ENCODE data around the gene LRRFIP1. TPM values are rescaled to one million over a fixed set of nuclear protein-coding genes. Genes with fewer than 3 reads are reported as not detected.
"Not testable (repeated sequence)": the region's sequence is repeated elsewhere in the genome, so short reads cannot be mapped to it uniquely, and the experiment has no call there.

The LRRFIP1 gene
- total and polyA plus RNA-seq, 2 donors = 77.5 to 120 TPM

DNA sequence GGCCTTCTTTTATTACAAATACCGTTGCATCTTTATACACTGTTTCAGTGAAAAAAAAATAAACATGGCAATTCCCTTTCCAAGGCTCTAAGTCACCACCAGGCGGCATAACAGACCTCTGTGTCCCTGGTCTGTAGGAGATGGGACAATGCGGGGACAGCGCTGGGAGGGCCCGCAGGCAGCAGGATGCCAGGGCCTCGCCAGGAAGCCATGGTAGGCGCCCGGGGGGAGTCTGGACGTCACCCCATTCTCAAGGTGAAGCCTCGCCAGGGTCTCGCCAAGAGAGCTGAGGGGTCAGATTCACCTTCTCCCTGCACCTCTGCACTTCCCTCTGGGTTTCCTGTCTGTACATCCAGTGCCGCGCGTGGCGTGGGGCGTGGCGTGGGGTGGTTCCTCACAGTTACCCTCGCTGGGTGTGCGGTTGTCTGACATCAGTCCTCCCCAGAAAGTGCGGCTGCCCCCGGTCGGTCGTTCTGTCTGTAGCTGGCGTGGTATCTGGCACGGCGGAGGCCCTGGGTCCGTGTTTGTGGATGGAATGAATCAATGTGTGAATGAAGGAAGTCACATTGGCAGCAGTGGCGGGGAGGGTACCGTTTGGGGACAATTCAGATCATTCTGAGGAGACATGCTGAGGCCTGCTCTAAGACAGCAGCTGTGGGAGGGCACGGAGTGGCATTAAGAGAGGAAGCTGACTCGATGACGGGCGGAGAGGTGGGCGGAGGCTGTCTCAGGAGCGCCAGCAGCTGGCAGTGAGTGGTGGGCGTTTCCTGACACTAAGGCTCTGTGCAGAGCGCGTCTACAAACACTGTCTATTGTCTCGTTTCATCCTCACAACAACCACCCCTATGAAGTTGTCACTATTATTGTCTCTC, 46.0 kb downstream of the LRRFIP1 start:
- no peak for DNase-seq (ENCODE audit: extremely low spot score)

DNA sequence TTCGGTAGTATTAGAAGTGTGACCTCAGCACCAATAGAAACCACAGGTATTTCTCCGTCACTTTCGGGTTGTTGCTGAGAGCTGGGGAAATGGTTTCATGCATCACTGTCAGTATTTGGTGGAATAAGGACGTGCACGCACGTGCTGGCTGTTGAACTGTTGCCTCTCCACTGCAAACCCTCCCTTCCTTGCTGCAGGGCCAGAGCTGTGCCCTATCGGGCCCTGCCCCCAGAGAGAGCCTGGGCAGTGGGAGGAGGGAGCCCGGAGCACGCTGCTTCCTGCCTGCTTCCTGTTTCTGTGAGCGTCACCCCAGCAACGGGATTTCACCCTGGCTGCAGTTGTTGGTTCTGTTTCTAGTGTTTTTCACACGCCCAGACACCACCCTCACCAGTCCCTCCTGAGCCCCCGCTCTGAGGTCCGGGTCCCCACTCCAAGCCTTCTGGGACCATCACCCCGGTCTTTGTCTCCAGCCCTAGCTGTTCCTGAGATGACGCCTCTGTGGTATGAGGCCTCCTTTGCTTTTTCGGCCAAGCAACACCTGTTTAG, 47.4 kb downstream of the LRRFIP1 start:
- Histone ChIP-seq H3K4me1 (ENCODE audit: insufficient read depth) (no peaks in the 10 kb centered on the region), H3K4me3 (ENCODE audit: low read depth, low read length) (peak overlapping the region; percentile 0), H3K36me3 (ENCODE audit: insufficient read depth) (no peaks in the 10 kb centered on the region), H3K27ac (ENCODE audit: low read depth) (peak overlapping the region; percentile 48)
- no peak for DNase-seq (ENCODE audit: extremely low spot score)
- 20% methylated on average over 17 of the region's 17 CpGs for WGBS

More for the DNA sequence above, 46.0 kb downstream of the LRRFIP1 start:
- H3K4me3 ChIP-seq (ENCODE audit: low read depth, low read length) = no peak overlapping the region
- no peaks in the 10 kb centered on the region for H3K36me3 ChIP-seq (ENCODE audit: insufficient read depth)
- no peaks in the 10 kb centered on the region for H3K4me1 ChIP-seq (ENCODE audit: insufficient read depth)
- WGBS = 56% methylated on average over 39 of the region's 39 CpGs
- peak overlapping the region; percentile 43 for H3K27ac ChIP-seq (ENCODE audit: low read depth)

DNA sequence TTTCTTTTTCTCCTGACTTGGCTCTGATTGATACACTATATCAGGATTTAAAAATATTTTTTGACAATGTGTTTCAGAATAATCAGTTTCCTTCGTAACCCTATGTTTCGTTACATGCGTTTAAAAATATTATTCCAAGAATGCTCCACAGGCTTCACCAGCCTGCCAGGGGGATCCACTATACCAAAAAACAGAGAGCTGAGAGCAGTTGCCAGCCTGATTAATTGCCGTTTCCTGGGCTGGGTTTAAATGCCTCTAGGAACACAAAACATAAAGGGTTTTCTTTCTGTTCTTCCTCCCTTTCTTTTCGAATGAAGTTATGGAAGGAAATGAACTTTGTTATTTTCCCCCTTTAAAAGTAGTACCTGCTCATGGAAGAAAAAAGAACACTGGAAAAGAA, 47.9 kb downstream of the LRRFIP1 start:
- H3K27ac ChIP-seq (ENCODE audit: low read depth) = peak overlapping the region; percentile 48
- 65% methylated on average over 5 of the region's 5 CpGs for WGBS
- no peaks in the 10 kb centered on the region for H3K36me3 ChIP-seq (ENCODE audit: insufficient read depth)
- no peak overlapping the region for H3K4me3 ChIP-seq (ENCODE audit: low read depth, low read length)
- no peak for DNase-seq (ENCODE audit: extremely low spot score)
- H3K4me1 ChIP-seq (ENCODE audit: insufficient read depth) = no peaks in the 10 kb centered on the region

DNA sequence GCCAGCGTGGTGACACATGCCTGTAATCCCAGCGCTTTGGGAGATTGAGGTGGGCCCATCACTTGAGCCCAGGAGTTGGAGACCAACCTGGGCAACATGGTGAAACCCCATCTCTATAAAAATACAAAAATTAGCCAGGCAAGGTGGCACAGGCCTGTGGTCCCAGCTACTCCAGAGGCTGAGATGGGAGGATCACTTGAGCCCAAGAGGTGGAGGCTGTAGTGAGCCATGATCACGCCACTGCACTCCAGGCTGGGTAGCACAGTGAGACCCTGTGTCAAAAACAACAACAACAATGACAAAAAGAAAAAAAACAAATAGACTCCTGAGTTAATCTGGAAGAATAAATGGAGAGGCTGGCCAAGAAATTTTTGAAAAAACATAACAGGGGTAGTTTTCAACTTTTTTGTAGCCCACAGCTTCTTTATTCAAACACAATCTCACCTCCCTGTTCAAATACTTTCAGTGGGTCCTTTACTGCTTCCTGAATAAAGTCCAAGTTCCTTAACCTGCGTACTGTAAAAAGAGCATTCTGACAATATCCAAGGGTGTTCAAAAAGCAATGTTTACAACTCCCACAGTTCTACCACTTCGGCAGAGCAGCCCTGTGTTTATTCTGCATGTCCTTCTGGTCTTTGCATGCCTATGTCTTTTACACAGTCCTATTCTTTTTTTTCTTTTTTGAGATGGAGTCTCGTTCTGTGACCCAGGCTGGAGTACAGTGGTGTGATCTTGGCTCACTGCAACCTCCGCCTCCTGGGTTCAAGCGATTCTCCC, 53.5 kb downstream of the LRRFIP1 start:
- DNase-seq (ENCODE audit: extremely low spot score) = no peak
- H3K4me3 ChIP-seq (ENCODE audit: low read depth, low read length) = no peak overlapping the region
- no peaks in the 10 kb centered on the region for H3K36me3 ChIP-seq (ENCODE audit: insufficient read depth)
- no peaks in the 10 kb centered on the region for H3K4me1 ChIP-seq (ENCODE audit: insufficient read depth)
- no peak overlapping the region for H3K27ac ChIP-seq (ENCODE audit: low read depth)
- 84% methylated on average over 8 of the region's 8 CpGs for WGBS

DNA sequence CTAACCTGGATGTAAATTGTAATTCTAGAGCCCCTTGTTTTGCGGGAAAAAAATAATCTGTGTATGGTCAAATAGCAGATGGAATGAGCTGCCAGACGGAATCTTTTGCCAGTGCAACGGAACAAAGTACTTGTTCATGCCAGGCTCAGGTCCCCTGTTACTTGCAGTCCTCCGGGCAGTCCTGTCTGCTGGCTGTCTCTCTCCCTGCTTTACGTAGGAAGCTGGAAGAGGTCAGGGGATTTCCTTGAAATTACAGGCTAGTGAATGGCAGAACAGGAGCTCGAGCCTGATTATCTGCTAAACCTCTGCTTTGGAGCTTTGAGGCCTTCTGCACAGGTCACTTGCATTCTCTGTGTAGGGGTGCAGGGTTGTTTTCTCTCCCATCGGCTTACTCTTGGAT, 54.8 kb downstream of the LRRFIP1 start:
- Histone ChIP-seq H3K27ac (ENCODE audit: low read depth) (no peak overlapping the region), H3K36me3 (ENCODE audit: insufficient read depth) (no peaks in the 10 kb centered on the region), H3K4me3 (ENCODE audit: low read depth, low read length) (no peak overlapping the region), H3K4me1 (ENCODE audit: insufficient read depth) (no peaks in the 10 kb centered on the region)
- 87% methylated on average over 7 of the region's 7 CpGs for WGBS
- DNase-seq (ENCODE audit: extremely low spot score) = no peak

DNA sequence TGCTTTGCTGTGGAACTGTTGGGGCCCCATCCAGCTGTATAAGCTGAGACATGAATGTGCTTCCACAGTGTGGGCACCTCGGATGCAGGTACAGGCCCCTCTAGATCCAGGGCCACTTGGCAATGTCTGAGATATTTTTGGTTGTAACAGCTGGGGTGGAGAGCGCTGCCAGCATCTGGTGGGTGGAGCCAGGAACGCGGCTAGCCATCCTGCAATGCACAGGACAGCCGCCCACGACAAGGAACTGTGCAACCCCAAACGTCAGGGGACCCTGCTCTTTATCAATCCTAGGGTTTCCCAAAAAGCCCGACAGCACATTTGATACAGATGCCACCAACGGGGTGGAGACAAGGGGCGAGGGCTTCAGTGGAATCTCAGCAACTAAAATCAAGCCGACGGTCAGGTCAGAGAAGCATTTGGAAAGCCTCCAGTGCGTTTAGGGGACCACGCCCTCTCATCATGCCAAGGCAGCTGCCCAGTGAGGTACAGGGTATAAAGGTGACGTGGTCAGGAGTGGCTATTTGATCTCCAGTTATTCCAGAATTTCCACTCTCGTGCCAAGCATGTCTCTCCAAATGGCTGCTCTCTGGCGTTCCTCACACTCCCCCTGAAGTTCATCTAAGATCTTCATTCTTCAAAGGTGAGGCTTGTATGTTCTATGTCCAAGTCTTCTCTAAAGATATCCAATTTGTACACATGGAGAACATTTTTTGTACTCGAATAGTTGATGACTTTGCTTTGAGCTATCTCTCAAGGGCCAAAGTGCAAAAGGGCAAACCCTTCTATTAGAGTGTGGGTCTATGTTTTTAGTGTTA, 55.7 kb downstream of the LRRFIP1 start:
- DNase-seq (ENCODE audit: extremely low spot score) = no peak
- Histone ChIP-seq H3K4me3 (ENCODE audit: low read depth, low read length) (no peak overlapping the region), H3K27ac (ENCODE audit: low read depth) (no peak overlapping the region), H3K4me1 (ENCODE audit: insufficient read depth) (no peaks in the 10 kb centered on the region), H3K36me3 (ENCODE audit: insufficient read depth) (no peaks in the 10 kb centered on the region)
- WGBS = 87% methylated on average over 18 of the region's 18 CpGs

DNA sequence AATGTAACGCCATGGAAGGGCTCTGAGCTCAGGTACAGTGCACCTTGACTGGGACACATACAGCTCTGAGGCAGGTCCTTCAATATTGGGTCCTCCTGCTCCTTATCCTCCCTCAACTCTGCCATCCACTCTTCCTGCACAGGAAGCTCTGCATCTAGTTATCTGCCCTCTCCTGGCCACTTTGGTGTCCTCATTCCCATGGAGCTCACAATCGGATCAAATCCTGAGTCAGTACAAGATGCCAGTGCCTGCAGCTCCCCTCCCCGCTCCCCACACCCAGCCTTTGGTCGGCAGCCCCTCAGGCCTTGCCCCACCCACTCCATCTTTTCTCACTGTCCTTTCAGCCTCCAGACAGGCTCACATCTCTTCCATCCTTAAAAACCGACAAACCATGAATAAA, 58.0 kb downstream of the LRRFIP1 start:
- WGBS = 72% methylated on average over 5 of the region's 5 CpGs
- DNase-seq (ENCODE audit: extremely low spot score) = no peak
- Histone ChIP-seq H3K27ac (ENCODE audit: low read depth) (no peak overlapping the region), H3K4me3 (ENCODE audit: low read depth, low read length) (no peak overlapping the region), H3K36me3 (ENCODE audit: insufficient read depth) (no peaks in the 10 kb centered on the region), H3K4me1 (ENCODE audit: insufficient read depth) (no peaks in the 10 kb centered on the region)

DNA sequence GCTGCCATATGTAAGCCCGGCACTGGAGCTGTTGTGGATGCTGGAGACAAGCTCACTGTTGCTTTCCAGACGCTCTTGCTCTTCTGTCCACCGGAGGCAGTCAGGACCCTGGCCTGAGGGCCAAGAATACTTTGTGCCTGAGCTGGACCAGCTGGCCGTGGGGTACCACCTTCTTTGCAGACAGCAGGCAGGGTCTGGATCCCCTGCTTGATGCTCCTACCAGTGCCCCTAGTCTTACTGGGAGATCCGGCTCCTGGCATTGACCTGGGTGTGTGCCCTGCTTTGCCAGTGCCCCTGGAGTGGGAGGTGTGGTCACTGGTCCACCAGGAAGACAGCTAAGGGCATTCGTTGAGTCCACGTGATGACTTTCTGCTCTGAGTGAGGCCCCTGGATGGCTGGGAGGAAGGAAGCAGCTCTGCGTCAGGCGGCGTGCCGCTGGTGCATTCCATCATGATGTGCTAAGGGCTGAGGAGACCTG, 59.3 kb downstream of the LRRFIP1 start:
- H3K4me3 ChIP-seq (ENCODE audit: low read depth, low read length) = no peak overlapping the region
- H3K27ac ChIP-seq (ENCODE audit: low read depth) = no peak overlapping the region
- H3K36me3 ChIP-seq (ENCODE audit: insufficient read depth) = no peaks in the 10 kb centered on the region
- no peak for DNase-seq (ENCODE audit: extremely low spot score)
- WGBS = 85% methylated on average over 11 of the region's 11 CpGs
- no peaks in the 10 kb centered on the region for H3K4me1 ChIP-seq (ENCODE audit: insufficient read depth)

DNA sequence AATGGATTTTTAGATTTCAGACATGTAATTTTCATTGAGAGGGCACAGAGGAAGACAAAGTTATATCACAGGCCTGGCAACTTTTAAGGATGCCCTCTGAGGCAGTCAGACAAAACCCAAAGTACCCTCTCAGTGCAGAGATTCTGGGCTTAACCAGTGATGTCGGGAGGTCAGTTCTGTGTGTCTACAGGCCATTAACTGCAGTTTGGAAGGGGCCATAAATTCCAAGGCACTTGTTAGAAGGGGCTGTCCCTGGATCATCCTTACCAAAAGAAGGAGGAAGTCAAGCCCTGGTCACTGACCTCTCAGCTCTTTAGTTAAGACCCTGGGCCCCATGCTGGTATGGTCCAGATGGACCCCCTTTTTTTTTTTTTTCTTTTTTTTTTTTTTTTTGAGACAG, 60.7 kb downstream of the LRRFIP1 start:
- Histone ChIP-seq H3K36me3 (ENCODE audit: insufficient read depth) (no peaks in the 10 kb centered on the region), H3K27ac (ENCODE audit: low read depth) (peak overlapping the region; percentile 95), H3K4me3 (ENCODE audit: low read depth, low read length) (no peak overlapping the region), H3K4me1 (ENCODE audit: insufficient read depth) (no peaks in the 10 kb centered on the region)
- 45% methylated on average over 1 of the region's 1 CpG for WGBS
- DNase-seq (ENCODE audit: extremely low spot score) = no peak

DNA sequence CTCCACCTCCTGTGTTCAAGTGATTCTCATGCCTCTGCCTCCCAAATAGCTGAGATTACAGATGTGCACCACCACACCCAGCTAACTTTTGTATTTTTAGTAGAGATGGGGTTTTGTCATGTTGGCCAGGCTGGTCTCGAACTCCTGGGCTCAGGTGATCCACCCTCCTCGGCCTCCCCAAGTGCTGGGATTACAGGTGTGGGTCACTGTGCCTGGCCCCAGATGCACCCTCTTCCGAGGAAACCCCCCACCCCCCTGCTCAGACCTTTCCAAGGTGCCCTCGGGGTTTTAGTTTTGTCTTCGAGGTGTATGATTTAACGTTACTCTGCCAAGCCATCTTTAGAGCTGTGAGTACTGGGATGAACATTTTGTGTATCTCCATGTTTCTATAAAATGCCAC, 61.2 kb downstream of the LRRFIP1 start:
- WGBS = 94% methylated on average over 6 of the region's 6 CpGs
- DNase-seq (ENCODE audit: extremely low spot score); H3K4me1 ChIP-seq (ENCODE audit: insufficient read depth): not testable (repeated sequence)

DNA sequence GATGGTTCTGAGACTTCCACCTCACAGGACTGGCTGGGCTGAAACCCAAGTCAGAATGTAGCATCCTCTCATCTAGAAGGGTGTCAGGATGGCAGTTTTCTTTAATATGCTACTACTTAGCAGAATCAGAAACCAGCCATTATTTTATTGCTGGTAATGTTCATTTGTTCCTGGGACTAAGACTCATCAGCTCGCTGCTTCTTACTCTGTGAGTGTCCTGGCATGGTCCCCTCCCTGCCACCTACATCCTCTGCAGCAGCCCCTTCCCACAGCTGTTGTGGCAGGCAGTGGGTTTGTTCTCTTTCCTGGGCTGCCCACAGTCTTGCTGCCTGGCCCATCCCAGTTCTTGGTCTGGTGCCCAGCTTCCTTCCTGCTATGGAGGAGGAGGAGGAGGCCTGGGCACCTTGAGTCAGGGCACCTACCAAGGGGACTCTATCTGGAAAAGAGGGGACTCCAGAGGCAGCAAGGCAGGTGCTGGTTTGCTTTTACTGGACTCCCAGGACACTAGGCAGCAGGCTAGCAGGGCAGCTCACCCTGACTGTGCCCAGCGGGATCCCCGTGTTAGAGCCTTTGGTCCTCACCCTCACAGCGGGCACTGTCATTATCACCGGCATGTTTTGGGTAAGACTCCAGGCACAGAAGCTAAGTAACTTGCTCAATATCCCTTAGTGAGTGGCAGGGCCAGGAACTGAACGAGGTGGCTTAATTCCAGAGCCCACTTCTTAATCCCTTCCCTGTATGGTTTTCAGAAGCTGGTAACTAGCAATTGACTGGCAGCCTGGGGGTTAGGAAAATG, 62.1 kb downstream of the LRRFIP1 start:
- WGBS = 84% methylated on average over 6 of the region's 6 CpGs
- no peaks in the 10 kb centered on the region for H3K4me1 ChIP-seq (ENCODE audit: insufficient read depth)
- H3K4me3 ChIP-seq (ENCODE audit: low read depth, low read length) = no peak overlapping the region
- H3K36me3 ChIP-seq (ENCODE audit: insufficient read depth) = no peaks in the 10 kb centered on the region
- DNase-seq (ENCODE audit: extremely low spot score) = no peak
- peak overlapping the region; percentile 43 for H3K27ac ChIP-seq (ENCODE audit: low read depth)

More for the DNA sequence above, 61.2 kb downstream of the LRRFIP1 start:
- H3K36me3 ChIP-seq (ENCODE audit: insufficient read depth); H3K4me3 ChIP-seq (ENCODE audit: low read depth, low read length): not testable (repeated sequence)
- peak overlapping the region; percentile 95 for H3K27ac ChIP-seq (ENCODE audit: low read depth)

DNA sequence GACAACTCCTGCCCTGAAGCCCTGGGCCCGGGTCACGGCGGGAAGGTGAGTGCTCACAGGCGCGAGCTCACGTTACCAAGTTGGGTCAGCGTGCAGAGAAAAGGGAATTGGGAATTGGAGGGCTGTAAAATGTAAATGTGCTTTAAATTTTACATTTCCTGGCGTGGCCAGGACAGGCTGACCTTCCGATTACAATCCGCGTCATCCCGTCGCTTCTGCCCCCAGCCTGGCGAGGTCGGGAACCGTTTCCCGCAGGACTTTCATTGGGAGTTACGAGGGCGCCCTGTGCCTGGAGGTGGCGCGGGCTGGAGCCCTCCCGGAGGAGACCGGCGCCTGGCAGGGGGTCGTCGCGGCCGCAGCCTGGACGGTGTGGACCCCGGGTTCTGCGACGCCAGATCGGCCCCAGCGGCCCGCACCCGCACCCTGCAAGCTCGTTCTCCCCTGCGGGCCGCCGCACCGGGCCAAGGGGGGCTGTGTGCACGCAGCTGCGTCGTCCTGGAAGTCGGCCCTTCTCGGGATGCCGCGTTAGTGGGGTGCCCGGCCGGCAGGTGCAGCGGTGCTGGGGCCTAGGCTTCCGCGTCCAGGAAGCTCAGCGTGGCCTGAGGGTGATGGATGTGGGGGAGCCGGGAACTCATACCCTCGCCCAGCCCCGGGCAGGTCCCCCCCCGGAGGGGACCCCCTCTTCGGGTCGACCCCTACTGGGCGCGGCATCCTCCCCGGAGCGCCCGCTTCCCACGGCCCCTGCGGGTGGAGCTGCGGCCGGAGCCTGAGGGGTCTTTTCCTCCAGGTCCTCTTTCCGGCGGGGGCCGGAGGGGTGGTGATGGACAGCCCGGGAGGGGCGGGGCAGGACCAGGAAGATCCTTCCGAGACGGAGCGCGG, 63.9 kb downstream of the LRRFIP1 start:
- Histone ChIP-seq H3K4me1 (ENCODE audit: insufficient read depth) (peaks cover 1% of the 10 kb centered on the region), H3K4me3 (ENCODE audit: low read depth, low read length) (peak overlapping the region; percentile 76), H3K27ac (ENCODE audit: low read depth) (peak overlapping the region; percentile 92), H3K36me3 (ENCODE audit: insufficient read depth) (no peaks in the 10 kb centered on the region)
- DNase-seq (ENCODE audit: extremely low spot score) = no peak
- 11% methylated on average over 78 of the region's 78 CpGs for WGBS
